HepG2 (cell line): ENCODE data around the gene ARFGEF3. TPM values are rescaled to one million over a fixed set of nuclear protein-coding genes. Genes with fewer than 3 reads are reported as not detected.

Experiments used
- CBX5 ChIP-seq: sonication (generic); formaldehyde crosslinking; IDR thresholded peaks from 2 replicates; pipeline ENCODE4 v1.4.0; 2020; ENCODE audit warnings: missing genetic modification reagents, borderline replicate concordance
- CCAR2 ChIP-seq: fragments of 200-400 bp; formaldehyde crosslinking; optimal IDR thresholded peaks from 2 replicates; pipeline ENCODE3; 2018; ENCODE audit warnings: low read depth, mild to moderate bottlenecking, low read length, moderate library complexity
- FIP1L1 ChIP-seq: fragments of 200-400 bp; formaldehyde crosslinking; IDR thresholded peaks from 2 replicates; pipeline ENCODE4 v1.6.1; 2018; ENCODE audit warnings: low read depth, mild to moderate bottlenecking, low read length, moderate library complexity, borderline replicate concordance; ENCODE audit not compliant: insufficient read depth
- HNRNPLL ChIP-seq: fragments of 200-400 bp; formaldehyde crosslinking; IDR thresholded peaks from 2 replicates; pipeline ENCODE4 v1.6.1; 2017; ENCODE audit warnings: mild to moderate bottlenecking, low read depth, low read length; ENCODE audit not compliant: poor library complexity, severe bottlenecking
- KDM2A ChIP-seq: sonication (generic); formaldehyde crosslinking; IDR thresholded peaks from 2 replicates; pipeline ENCODE4 v1.4.0; 2020; ENCODE audit warnings: low read depth, missing genetic modification reagents, borderline replicate concordance
- MIER2 ChIP-seq: IDR thresholded peaks from 2 replicates; pipeline ENCODE4 v1.6.1; 2016; ENCODE audit warnings: missing biosample characterization, missing genetic modification reagents
- PHF8 ChIP-seq: sonication (generic); formaldehyde crosslinking; IDR thresholded peaks from 2 replicates; pipeline ENCODE4 v1.5.0; 2020; ENCODE audit warnings: missing genetic modification reagents
- SYNCRIP ChIP-seq: fragments of 200-400 bp; formaldehyde crosslinking; IDR thresholded peaks from 2 replicates; pipeline ENCODE4 v1.6.1; 2018; ENCODE audit warnings: mild to moderate bottlenecking, low read depth, low read length; ENCODE audit not compliant: insufficient read depth
- ZNF251 ChIP-seq: sonication (generic); formaldehyde crosslinking; IDR thresholded peaks from 2 replicates; pipeline ENCODE4 v1.9.0; 2021; ENCODE audit warnings: mild to moderate bottlenecking, missing genetic modification reagents
- ZNF264 ChIP-seq: sonication (generic); formaldehyde crosslinking; IDR thresholded peaks from 2 replicates; pipeline ENCODE4 v1.4.0; 2020; ENCODE audit warnings: missing genetic modification reagents
- polyA plus RNA-seq, 8 experiments: library from polyadenylated mRNA; depleted of rRNA in 3 of 8; stranded (reverse) in 7 of 8; unstranded in 1 of 8; fragments of >200 nt; fragmentation: Illumina TruSeq in 4 of 8; extraction: Trizol in 4 of 8; gene quantifications; 2 replicates each; pipeline versions ENCODE4 v1.2.1 to v1.2.3, GENCODE V29; 2011 to 2016; ENCODE audit warnings: low read depth in 4 of 8, missing spikeins in 1 of 8, mixed read lengths in 1 of 8; ENCODE audit not compliant: insufficient read depth in 1 of 8
- total RNA-seq, 5 experiments: library from RNA; depleted of rRNA; stranded (reverse); fragments of >200 nt; fragmentation: Illumina TruSeq; extraction: Trizol; gene quantifications; 2 replicates each; pipeline ENCODE4 v1.2.3, GENCODE V29; 2016; ENCODE audit warnings: low read depth in 1 of 5
- TF ChIP-seq, protein P1 (sequence below), 2 experiments: fragments of 450-650 bp in 1 of 2; sonication (generic) in 1 of 2; formaldehyde crosslinking in 1 of 2; IDR thresholded peaks; 2 replicates each; pipeline versions ENCODE4 v1.6.1 to v1.8.0; 2016 to 2022; ENCODE audit warnings: antibody characterized with exemption in 1 of 2, mild to moderate bottlenecking in 1 of 2, missing genetic modification reagents in 1 of 2
- TF ChIP-seq, protein P2 (sequence below): sonication (generic); formaldehyde crosslinking; IDR thresholded peaks from 2 replicates; pipeline ENCODE4 v1.4.0; 2020; ENCODE audit warnings: missing genetic modification reagents
- TF ChIP-seq, protein P3 (sequence below): sonication (generic); formaldehyde crosslinking; IDR thresholded peaks from 2 replicates; pipeline ENCODE4 v1.9.0; 2021; ENCODE audit warnings: missing genetic modification reagents, borderline replicate concordance

ARFGEF3 gene
- total and polyA plus RNA-seq, 2 of the 13 experiments (the other 11 are each of a cell fraction or from before 2014, with no cell fraction given): 0.60 to 2.6 TPM

DNA sequence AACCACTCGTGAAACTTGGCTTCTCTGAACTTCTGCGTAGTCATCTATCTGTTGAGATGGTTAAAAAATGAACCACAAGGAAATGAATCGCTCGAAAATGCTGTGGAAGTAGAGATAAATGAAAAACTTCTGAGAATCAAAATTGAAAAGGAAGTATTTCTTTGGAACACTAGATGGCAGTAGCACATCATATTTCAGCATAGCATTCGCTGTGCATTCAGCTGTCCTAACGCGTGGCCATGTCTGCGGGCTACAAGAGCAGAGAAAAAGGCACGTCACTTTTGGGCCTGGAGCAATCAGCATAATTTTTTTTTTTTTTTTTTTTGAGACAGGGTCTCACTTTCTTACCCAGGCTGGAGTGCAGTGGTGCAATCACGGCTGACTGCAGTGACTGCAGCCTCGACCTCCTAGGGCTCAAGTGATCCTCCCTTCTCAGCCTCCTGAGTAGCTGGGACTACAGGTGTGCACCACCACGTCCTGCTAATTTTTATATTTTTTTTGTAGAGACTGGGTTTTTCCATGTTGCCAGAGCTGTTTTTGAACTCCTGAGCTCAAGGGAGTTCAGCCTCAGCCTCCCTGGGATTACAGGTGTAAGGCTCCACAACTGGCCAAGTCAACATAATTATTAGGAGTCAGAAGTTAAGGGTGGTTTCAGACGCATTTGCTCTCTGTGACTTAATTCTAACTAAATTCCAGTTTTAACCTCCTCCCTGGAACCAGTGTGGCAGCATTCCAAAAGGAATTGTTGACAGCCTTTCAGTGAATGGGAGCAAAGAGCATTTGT is 45.7 kb upstream of the ARFGEF3 start (continued):
- TF ChIP-seq, protein P1, sequence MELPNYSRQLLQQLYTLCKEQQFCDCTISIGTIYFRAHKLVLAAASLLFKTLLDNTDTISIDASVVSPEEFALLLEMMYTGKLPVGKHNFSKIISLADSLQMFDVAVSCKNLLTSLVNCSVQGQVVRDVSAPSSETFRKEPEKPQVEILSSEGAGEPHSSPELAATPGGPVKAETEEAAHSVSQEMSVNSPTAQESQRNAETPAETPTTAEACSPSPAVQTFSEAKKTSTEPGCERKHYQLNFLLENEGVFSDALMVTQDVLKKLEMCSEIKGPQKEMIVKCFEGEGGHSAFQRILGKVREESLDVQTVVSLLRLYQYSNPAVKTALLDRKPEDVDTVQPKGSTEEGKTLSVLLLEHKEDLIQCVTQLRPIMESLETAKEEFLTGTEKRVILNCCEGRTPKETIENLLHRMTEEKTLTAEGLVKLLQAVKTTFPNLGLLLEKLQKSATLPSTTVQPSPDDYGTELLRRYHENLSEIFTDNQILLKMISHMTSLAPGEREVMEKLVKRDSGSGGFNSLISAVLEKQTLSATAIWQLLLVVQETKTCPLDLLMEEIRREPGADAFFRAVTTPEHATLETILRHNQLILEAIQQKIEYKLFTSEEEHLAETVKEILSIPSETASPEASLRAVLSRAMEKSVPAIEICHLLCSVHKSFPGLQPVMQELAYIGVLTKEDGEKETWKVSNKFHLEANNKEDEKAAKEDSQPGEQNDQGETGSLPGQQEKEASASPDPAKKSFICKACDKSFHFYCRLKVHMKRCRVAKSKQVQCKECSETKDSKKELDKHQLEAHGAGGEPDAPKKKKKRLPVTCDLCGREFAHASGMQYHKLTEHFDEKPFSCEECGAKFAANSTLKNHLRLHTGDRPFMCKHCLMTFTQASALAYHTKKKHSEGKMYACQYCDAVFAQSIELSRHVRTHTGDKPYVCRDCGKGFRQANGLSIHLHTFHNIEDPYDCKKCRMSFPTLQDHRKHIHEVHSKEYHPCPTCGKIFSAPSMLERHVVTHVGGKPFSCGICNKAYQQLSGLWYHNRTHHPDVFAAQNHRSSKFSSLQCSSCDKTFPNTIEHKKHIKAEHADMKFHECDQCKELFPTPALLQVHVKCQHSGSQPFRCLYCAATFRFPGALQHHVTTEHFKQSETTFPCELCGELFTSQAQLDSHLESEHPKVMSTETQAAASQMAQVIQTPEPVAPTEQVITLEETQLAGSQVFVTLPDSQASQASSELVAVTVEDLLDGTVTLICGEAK (IDR thresholded peaks at IDR 0.05): no peak
- TF ChIP-seq, protein P1 (CRISPR knock-in tag; IDR thresholded peaks at IDR 0.05): no peak
- TF ChIP-seq ZNF264 (CRISPR knock-in tag) (no peak), CCAR2 (no peak), CBX5 (CRISPR knock-in tag) (0 out of 2 replicates have a peak, but pooled peaks have one; percentile 47), HNRNPLL (no peak), ZNF251 (CRISPR knock-in tag) (no peak), FIP1L1 (no peak), SYNCRIP (no peak), MIER2 (0 out of 2 replicates have a peak, but pooled peaks have one; percentile 39), PHF8 (CRISPR knock-in tag) (0 out of 2 replicates have a peak, but pooled peaks have one; percentile 33), KDM2A (CRISPR knock-in tag) (peak; percentile 37; the same call in 1 of the 2 replicates)
- TF ChIP-seq, protein P2, sequence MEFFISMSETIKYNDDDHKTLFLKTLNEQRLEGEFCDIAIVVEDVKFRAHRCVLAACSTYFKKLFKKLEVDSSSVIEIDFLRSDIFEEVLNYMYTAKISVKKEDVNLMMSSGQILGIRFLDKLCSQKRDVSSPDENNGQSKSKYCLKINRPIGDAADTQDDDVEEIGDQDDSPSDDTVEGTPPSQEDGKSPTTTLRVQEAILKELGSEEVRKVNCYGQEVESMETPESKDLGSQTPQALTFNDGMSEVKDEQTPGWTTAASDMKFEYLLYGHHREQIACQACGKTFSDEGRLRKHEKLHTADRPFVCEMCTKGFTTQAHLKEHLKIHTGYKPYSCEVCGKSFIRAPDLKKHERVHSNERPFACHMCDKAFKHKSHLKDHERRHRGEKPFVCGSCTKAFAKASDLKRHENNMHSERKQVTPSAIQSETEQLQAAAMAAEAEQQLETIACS (CRISPR knock-in tag): no peak
- TF ChIP-seq, protein P3, sequence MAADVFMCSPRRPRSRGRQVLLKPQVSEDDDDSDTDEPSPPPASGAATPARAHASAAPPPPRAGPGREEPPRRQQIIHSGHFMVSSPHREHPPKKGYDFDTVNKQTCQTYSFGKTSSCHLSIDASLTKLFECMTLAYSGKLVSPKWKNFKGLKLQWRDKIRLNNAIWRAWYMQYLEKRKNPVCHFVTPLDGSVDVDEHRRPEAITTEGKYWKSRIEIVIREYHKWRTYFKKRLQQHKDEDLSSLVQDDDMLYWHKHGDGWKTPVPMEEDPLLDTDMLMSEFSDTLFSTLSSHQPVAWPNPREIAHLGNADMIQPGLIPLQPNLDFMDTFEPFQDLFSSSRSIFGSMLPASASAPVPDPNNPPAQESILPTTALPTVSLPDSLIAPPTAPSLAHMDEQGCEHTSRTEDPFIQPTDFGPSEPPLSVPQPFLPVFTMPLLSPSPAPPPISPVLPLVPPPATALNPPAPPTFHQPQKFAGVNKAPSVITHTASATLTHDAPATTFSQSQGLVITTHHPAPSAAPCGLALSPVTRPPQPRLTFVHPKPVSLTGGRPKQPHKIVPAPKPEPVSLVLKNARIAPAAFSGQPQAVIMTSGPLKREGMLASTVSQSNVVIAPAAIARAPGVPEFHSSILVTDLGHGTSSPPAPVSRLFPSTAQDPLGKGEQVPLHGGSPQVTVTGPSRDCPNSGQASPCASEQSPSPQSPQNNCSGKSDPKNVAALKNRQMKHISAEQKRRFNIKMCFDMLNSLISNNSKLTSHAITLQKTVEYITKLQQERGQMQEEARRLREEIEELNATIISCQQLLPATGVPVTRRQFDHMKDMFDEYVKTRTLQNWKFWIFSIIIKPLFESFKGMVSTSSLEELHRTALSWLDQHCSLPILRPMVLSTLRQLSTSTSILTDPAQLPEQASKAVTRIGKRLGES (CRISPR knock-in tag): no peak
